M059J (cell line): ENCODE results near the gene IGFBP2. TPM values are rescaled to one million over a fixed set of nuclear protein-coding genes. Genes with fewer than 3 reads are reported as not detected.

Source experiments
- DNase-seq: peaks from one replicate; pipeline ENCODE4 v3.0.0-alpha.2; 2012; ENCODE audit warnings: low read depth
- total RNA-seq: library from RNA; depleted of rRNA; stranded (reverse); fragments of >200 nt; shearing (Covaris generic); gene quantifications from 2 replicates; pipeline ENCODE4 v1.2.3, GENCODE V29; 2014

The IGFBP2 gene
- total RNA-seq, 1 experiment from 2014 or later = 12.6 TPM

DNA sequence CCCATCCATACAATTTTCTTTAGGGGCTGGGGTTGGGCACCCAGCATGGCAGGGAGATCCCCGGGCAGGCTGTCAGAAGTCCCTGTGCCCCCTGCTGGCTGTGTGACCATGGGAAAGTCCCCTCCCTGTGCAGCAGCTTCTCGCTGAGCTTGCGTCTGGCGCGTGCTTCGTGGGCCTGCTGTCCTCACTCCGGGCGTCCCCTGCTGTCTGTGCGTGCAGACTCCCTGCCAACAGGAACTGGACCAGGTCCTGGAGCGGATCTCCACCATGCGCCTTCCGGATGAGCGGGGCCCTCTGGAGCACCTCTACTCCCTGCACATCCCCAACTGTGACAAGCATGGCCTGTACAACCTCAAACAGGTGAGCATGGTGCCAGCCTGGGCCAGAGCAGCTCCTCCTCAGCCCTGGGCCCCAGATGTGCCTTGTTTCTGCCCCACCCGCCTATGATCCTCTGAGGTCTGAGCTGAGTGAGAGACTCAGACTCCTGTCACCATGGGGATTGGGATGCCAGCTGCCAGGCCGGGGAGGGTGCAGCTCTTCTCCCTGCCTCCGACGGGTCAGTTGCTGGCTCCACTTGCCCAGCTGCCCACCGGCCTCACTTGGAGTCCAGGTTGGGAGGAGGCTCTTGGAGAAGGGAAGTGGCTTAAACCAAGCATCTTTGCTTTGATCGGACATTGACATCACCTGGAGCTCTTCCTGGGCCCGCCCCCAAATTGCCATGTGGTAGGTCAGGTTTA lies 28.6 kb downstream of the IGFBP2 start:
- peak; percentile 15 for DNase-seq

DNA sequence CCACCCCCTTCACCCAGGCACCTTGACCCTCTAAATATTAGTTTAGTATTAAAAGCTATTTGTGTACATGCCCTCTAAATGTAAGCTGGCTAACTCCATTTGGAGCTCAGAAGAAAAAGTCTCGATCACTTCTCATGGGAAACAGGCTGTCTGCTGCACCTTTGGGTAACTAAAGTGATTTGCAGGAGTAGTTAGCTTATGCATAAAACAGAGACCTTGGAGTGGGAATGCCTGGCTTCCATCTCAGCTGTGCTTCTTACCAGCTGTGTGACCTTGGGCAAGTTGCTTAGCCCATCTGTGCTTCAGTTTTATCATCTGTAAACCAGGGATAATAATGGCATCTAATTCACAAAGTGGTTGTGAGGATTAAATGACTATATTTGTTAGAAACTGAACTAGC lies 29.9 kb downstream of the IGFBP2 start:
- DNase-seq = no peak

DNA sequence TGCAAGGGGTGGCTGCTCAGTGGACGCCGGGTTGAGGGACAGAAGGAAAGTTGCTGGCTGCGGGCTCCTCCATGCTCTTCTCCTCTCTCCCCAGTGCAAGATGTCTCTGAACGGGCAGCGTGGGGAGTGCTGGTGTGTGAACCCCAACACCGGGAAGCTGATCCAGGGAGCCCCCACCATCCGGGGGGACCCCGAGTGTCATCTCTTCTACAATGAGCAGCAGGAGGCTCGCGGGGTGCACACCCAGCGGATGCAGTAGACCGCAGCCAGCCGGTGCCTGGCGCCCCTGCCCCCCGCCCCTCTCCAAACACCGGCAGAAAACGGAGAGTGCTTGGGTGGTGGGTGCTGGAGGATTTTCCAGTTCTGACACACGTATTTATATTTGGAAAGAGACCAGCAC lies 30.6 kb downstream of the IGFBP2 start:
- DNase-seq = no peak

DNA sequence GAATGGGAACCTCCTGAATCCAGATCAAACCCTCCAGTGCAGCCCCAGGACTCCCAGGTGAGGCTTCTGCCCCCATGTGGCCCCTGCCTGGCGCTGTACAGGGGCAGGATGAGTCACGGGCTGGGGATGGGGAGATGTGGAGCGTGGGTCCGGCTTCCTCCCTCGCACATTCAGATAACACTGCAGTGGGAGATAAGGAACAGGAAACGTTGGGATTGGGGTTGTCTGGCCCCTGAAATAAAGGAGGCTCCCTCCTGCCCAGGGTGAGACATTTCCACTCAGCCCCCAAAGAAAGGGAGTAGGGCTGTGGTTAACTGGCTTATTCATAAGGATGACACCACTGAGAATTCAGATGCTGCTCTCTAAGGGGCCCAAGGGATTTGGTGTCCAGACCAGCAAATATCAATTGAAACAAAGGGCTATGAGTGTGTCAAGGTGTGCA lies 31.4 kb downstream of the IGFBP2 start:
- peak; percentile 36 for DNase-seq

DNA sequence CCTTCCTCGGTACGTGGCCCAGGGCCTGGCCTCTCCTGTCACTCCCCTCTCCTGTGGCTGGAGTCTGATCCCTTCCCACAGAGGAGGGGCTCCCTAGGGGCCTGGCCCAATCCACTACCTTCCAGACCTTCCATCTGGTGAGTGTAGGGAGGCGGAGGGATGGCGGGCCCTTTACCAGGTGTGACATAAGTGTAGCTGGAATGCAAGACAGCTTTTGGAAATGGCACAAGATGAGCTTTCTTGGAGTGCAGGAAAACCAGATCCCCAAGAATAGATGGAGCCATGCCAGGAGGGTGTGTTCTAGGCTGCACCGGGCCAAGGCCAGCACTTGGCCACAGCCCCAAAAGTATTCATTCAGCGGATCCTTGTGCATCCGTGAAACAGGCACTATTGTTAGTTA lies 32.0 kb downstream of the IGFBP2 start:
- peak; percentile 32 for DNase-seq

DNA sequence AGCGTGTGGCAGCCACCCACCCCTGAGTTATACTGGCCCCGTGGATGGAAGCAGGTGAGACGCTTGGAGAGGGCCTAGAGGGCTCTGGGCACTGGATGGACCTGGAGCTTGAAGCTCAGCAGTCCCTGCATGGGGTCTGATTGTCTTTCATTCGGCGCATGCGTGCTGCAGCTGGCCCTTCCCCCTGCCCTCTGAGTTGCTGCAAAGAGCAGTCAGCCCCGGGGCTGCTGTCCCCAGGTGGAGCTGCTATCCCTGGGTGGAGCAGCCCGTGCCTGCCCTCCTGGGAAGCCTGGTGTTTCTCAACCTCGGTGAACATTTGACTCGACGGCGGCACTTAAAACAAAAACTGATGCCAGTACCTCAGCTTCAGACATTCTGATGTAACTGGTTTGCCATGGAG lies 32.5 kb downstream of the IGFBP2 start:
- DNase-seq = no peak

DNA sequence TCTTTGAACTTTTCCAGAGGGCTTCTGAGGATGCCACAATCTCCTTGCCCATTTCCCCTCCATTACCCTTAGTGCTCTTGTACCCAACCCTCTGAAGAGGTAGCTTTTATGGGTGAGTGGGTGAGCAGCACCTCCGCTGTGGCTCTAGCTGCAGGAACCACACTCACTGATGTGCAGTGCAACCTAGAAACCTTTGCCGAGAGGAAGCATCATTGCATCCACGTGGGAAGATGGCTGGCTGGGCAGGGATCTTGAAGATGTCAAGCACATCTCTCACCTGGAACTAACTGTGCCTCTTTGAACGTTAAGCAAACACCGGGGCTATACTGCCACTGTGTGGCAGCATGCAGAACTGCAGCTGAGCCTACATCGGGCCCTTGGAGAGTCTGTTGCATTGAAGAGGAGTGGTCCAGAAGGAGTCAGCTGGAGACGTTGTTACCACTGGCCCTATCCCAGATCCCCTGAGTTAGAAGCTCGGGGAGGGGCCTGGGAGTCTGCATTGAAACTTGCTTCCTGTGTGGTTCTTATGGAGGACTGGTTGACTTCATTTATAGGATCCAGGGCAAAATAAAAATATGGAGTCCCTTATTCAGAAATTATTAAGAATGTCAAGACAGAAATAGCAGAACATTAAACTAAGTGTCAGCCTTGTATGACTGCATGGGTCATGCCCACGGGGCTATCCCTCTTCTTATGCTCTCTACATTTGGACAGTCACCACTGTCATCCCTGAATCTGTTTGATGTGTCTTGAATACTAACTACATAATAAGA lies 33.4 kb downstream of the IGFBP2 start:
- DNase-seq = peak; percentile 61

DNA sequence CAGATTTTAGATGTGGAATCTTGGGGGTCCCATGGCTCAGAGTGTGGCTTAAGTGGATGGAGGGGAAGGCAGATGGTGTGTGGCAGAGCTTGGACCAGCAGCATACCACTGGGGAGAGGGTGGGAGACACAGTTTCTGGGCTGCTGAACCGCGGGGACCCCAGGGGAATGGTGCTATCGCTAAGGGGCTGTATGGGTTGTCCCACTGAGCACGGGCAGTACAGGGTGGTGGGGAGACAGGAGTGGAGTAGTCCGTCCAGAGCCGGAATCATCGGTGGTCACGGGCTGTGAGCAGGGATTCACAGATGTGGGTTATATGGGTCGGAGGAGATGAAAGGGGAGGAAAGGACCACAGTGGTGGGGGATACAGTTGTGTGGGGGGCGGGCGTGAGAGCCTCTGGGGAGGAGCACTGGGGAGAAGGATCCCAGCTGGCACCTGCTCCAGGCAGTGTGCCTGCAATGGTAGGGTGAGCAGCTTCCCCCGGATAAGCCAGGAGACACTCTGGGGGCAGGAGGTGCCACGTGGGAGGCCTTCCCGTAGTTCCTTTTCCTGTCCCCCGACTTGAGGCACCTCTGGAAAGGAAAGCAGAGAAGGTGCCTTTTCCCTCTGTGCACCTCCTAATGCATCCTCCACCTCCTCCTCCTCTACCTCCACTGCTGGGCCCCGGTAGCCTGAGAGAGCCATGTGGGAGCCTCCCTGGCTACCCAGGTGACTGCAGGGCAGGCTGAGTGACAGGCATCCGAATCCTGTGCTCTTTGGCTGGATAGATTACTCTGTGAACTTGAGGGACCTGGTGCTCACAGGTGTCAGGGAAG lies 37.3 kb downstream of the IGFBP2 start:
- DNase-seq = no peak

DNA sequence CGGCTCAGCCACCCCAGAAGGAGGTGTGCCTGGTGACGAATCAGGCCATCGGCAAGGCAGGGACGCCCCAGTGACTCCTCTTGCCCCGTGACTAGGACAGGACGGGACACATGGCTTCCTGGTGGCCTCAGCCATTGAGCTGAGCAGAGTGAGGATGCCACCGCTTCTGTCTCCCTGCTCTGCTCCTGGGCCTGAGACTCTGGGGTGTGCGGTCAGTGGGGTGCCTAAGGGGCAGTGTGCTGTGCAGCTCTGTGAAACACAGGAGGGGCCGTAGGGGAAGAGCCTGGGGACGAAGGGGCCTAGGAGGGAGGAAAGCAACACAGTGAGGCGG lies 37.8 kb downstream of the IGFBP2 start:
- DNase-seq = no peak

DNA sequence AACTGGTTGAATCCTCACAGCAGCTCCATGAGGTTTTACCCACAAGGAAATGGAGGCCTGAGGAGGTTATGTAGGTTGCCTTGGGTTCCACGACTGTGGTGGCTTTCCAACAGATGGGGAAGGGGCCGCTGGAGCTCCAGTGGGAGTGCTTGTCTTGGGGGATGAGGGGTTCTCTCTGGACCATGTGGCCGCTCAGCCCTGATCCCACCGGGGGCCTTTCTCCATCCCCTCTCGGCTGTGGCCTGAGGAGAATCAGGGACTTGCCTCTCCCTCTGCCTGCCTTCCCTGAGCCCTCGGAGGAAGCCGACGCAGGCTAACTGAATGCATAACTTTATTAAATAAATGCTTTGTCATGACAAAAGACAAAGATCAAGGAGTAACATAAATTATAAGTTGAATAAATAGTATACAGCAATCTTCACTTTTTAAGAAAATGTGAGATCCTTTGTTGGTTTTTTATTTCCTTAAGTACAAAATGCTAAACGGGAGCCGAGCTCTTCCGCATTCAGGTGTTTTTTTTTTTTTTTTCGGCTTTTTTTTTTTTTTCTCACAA lies 38.6 kb downstream of the IGFBP2 start:
- peak; percentile 35 for DNase-seq

DNA sequence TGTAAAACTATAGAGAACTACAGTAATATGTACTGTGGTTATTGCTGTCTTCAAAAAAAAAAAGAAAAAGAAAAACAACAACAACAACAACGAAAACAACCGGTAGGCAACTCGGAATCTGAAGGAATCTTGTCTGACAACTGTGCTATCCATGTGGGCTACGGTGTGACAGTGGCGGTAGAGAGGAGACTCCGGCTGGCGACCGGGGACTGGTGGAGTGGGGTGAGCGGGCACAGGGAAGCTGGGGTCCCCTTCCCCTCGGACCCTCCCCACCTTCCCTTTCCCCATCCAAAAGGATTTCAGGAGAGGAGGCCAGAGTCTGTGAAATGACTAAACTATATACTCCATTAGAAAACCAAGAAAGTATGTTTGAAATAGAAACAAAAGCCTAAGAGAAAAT lies 39.2 kb downstream of the IGFBP2 start:
- DNase-seq = no peak

DNA sequence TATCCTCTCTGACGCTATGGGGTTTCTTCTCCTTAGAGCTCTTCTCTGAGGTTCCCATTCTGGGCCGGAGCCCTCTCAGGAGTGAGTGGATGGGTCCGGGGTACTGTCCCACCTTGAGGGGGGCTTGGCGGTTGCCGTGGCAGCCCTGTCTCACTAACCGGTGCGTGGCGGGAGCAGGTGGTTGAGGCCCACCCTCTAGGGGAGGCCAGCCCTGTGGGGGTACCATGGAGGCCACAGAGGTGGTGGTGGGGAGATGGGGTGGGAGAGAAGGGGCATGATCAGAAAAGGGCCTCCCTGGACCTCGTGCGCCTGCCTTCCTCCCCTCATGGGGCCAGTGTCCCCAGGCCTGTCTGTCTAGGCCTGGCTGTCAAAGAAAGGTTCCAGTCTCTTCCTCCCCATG lies 39.8 kb downstream of the IGFBP2 start:
- DNase-seq = no peak

DNA sequence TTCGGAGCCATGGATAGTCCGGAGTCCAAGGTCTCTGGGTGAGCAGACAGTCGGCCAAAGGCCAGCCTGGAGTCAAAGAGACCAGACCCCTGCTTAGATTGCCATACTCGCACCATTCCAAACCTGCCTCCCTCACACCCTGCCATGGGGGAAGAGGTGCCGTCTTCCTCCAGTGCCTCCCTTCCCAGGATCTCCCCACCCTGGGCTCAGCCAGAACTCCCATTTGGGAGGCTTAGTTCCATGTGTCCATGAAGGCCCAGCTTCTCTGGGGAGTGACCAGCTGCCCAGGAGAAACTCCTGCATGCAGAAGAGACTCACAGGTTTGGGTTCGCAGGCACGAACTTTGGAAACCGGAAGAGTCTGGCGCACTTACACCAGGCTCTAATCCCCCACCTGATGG lies 40.4 kb downstream of the IGFBP2 start:
- DNase-seq = peak; percentile 9

DNA sequence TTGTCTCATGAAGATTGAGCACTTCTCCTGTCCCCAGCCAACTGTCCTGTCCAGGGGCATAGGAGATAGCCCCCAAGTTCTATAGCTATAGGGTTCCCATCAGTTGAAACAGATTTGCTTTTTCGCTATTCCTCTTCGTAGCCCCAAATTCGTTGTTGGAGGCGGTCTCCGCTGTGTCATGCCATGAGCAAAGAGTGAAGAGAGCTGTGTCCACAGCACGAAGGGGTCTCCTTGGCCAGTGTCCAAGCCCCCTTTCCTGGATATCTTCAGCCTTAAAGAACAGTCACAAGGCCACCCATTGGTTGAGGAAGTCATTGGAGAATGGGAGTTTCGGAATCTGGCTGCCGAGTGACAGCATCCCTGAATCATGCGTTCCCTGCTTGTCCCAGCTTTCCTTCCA lies 41.2 kb downstream of the IGFBP2 start:
- no peak for DNase-seq

DNA sequence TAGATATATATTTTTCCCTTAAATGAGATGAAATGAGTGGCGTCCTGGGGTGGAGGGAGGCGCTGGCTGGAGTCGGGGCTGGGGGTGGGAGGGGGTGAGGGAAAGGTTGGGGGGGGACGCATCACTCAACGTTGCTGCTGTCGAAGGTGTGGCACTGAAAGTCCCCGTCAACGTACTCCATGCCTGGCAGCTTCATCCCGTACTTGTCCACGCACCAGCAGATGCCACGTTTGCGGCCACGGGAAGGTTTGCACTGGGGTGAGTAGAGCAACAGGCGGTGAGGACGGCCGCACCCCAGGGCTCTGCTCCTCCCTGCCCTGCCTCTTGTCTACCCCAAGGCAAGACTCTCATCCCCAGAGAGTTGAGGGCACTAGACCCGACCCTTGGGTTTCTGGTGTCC lies 43.4 kb downstream of the IGFBP2 start:
- no peak for DNase-seq

DNA sequence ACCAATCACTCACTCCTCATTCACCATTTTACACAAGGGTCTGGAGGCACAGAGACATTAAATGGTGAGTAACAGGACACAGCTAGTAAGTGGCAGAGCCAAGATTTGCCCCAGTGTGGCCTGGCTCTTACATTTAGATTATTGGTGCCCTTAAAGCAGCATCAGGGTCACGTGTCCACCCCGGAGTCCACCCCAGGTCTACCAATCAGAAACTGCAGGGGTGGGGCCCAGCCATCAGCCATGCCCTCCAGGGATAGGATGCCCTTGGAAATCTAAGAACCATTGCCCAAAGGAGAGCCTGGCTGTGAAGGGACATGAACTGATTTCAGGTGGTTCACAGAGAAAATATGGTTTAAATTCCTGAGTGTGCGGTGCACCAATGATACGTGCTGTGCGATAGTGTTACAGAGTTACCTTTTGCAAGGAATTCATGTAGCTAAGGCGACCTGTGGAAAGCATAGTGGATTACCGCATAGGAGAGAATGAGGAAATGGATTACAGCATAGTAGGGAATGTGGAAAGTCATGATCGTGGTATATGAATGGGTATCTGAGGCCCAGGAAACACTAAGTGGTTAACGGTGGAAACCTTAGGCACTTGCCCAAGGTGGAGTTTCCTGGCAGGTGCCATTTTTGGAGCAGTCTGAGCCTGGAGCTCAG lies 44.3 kb downstream of the IGFBP2 start:
- peak; percentile 9 for DNase-seq

DNA sequence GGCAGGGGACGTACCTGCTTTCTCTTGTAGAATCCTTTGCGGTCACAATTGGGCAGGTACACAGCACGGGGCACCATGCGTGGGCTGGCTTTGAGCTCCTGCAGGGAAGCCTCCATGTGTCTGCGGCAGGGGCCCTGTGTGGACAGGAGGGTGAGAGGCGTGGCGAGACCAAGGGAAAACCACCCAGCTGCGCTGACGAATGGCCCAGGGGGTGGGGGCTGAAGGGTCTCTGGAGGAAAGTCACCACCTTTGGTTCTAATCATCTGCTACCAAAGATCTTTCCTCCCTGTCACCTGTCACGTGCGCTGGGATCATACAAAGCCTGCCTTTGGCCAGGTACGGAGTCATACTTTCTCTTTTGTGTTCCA lies 44.9 kb downstream of the IGFBP2 start:
- DNase-seq = no peak

DNA sequence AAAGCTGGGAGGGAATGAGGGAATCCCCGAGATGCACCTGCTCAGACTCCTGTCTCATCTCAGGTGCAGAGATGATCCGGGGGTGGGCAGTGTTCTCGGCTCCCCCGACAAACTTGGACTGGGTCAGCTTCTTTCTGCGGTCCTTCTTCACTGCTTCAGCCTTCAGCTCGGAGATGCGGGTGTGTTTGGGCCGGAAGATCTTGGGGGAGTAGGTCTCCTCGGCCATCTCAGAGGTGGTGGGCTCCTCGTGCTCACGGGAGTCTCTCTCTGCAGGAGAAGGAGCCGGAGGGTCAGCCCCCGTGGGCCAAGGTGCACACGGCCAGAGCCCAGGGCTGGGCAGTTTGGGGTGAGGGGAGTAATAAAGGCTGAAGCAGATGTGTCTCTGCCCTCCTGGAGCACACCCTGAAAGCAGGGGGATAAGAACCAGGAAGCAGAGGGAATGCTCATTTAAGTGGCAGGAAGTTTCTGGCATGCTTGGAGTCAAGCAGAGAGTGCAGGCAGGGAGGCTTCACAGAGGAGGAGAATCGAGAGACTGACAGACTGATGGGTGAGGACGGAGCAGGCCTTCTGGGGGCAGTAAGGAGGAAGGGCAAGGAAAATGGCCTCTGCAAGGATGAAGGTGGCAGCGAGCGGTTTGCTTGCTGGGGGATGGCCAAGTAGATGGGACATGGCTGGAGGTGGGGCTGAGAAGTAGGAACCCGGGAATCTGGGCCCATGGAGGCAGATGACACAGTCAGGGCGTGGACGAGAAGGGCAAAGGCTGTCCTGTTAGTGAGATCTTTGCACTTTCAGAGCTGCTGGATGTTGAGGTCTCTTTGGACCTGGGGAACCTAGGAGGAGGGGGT lies 45.8 kb downstream of the IGFBP2 start:
- no peak for DNase-seq

DNA sequence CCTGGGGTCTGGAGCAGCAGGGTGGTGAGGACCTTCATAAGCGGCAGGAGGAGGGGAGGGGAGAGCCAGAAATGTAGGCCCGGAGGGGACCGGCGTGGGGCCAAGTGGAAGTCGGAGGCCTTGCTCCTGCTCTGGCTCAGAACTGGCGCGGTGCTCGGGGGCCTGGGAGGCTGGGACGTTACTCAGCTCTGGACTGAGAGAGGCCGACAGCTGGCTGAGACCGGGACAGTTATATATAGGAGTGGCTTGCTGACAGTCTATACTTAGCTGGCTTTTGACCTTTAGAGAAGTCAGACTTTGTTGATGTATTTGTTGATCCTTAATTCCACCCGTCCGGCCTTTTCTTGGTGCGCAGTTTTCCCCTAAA lies 46.4 kb downstream of the IGFBP2 start:
- no peak for DNase-seq

DNA sequence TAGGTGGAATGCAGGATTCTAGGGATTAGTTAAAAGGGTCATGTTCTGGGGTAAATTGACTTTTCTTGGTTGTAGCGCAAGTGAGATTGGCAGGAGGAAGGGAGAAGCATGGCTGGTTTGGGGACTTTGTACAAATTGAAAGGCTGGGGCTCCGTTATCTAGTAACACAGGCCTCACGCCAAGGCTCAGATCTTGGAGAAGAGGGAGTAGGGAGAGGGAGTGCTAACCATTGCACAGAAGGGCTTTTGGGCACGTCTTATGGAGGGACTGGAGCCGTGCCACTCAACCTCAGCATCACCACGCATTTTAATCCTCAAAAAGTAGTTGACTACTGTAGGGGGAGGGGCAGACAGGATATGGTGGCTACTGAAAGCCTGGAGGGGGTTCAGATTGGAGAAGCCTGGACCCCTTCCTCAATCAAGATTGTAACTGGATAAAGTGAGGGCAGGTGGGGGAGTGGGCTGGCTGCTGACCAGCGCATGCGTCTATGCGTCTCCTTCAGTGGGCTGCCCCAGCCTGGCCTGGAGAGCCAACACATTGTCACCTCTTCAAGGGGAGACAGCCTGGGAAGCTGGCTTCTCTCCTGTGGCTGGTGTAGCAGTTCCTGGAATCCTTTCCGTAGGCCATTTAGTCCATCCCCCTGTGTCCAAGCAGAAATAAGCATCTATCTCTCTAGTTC lies 47.9 kb downstream of the IGFBP2 start:
- peak; percentile 8 for DNase-seq
